CD8-positive, alpha-beta memory T cell (primary cell): Measurements from ENCODE around the gene GFOD1. TPM values are rescaled to one million over a fixed set of nuclear protein-coding genes. Genes with fewer than 3 reads are reported as not detected.
"Not testable (repeated sequence)": the region's sequence is repeated elsewhere in the genome, so short reads cannot be mapped to it uniquely, and the experiment has no call there.

Experiments used
- CTCF ChIA-PET: fragments of 350-600 bp; sonication (Branson Sonifier 250); formaldehyde crosslinking; loops from one replicate; lab custom pipeline; 2021; ENCODE audit warnings: antibody characterized with exemption; lab: Charles Lee
- POLR2A ChIA-PET: fragments of 350-600 bp; sonication (Branson Sonifier 250); formaldehyde crosslinking; loops from one replicate; lab custom pipeline; 2021; ENCODE audit warnings: antibody characterized with exemption; lab: Charles Lee
- DNase-seq, 5 donors: peaks; one replicate each; pipeline versions ENCODE4 v3.0.0 to v3.0.0-alpha.2; 2020 to 2022; ENCODE audit warnings: mixed read lengths in 1 of 5
- H3K27ac ChIP-seq: one replicate; pipeline ENCODE4 v1.7.0; 2013; ENCODE audit warnings: low read depth, mild to moderate bottlenecking, low read length, moderate library complexity
- H3K27me3 ChIP-seq: 2 replicates; pipeline ENCODE4 v1.7.0; 2013; ENCODE audit warnings: low read length, mild to moderate bottlenecking; ENCODE audit not compliant: insufficient read depth, poor library complexity, severe bottlenecking
- H3K36me3 ChIP-seq: 2 replicates; pipeline ENCODE4 v1.7.0; 2013; ENCODE audit warnings: mild to moderate bottlenecking, low read length, moderate library complexity; ENCODE audit not compliant: insufficient read depth
- H3K4me1 ChIP-seq: 2 replicates; pipeline ENCODE4 v1.7.0; 2013; ENCODE audit warnings: mild to moderate bottlenecking, low read length, moderate library complexity; ENCODE audit not compliant: insufficient read depth
- H3K4me3 ChIP-seq: 2 replicates; pipeline ENCODE4 v1.7.0; 2013; ENCODE audit warnings: mild to moderate bottlenecking, low read length
- H3K9me3 ChIP-seq: 2 replicates; pipeline ENCODE4 v1.7.0; 2013; ENCODE audit warnings: mild to moderate bottlenecking, low read length
- H3K27ac Mint-ChIP-seq, 8 donors: one replicate each; pipeline ENCODE4 v1.8.0; 2020 to 2021; ENCODE audit warnings: mixed read lengths in 8 of 8, mild to moderate bottlenecking in 6 of 8, inconsistent platforms in 3 of 8, moderate library complexity in 3 of 8
- H3K27me3 Mint-ChIP-seq, 2 donors: one replicate each; pipeline ENCODE4 v1.8.0; 2020 to 2021; ENCODE audit warnings: mixed read lengths in 2 of 2, mild to moderate bottlenecking in 1 of 2, moderate library complexity in 1 of 2
- H3K36me3 Mint-ChIP-seq, 3 donors: one replicate each; pipeline ENCODE4 v1.8.0; 2020 to 2021; ENCODE audit warnings: mixed read lengths in 3 of 3, inconsistent platforms in 1 of 3, mild to moderate bottlenecking in 1 of 3
- H3K4me1 Mint-ChIP-seq, 3 donors: one replicate each; pipeline ENCODE4 v1.8.0; 2020 to 2021; ENCODE audit warnings: mixed read lengths in 3 of 3, inconsistent platforms in 1 of 3, mild to moderate bottlenecking in 1 of 3
- H3K4me3 Mint-ChIP-seq, 7 donors: one replicate each; pipeline ENCODE4 v1.8.0; 2020 to 2021; ENCODE audit warnings: mixed read lengths in 7 of 7, mild to moderate bottlenecking in 6 of 7, moderate library complexity in 4 of 7, inconsistent platforms in 2 of 7
- H3K9me3 Mint-ChIP-seq, 5 donors: one replicate each; pipeline ENCODE4 v1.8.0; 2020 to 2022; ENCODE audit warnings: mixed read lengths in 5 of 5, mild to moderate bottlenecking in 3 of 5, moderate library complexity in 2 of 5, inconsistent platforms in 1 of 5
- polyA plus RNA-seq: library from polyadenylated mRNA; unstranded; fragments of 300-500 nt; fragmentation: Illumina TruSeq; gene quantifications from one replicate; pipeline ENCODE4 v1.2.3, GENCODE V29; 2021
- total RNA-seq, 2 experiments: library from RNA; stranded (reverse); gene quantifications; one replicate each; pipeline ENCODE4 v1.2.3, GENCODE V29; 2021

Gene GFOD1
- total and polyA plus RNA-seq, 3 experiments from 2014 or later: 3.6 to 8.7 (median 8.2) TPM

GRCh38 chr6:13390658-13391057 lies 96.7 kb downstream of the GFOD1 start:
- ChIA-PET POLR2A (interaction anchor here (0.7 kb wide), 1 partner anchor 22 kb away, joined by 3 read pairs; no protein-coding TSS in a partner anchor), CTCF (interaction anchor here (1.1 to 1.4 kb wide), 2 partner anchors 22 to 32 kb away, joined by 3 to 4 read pairs; no protein-coding TSS in a partner anchor)
- peaks cover 7% of the 10 kb centered on the region for H3K4me1 ChIP-seq
- H3K36me3 Mint-ChIP-seq: peaks cover 0 to 14% (median 0%) of the 10 kb centered on the region in 3 donors
- H3K4me3 ChIP-seq: no peak overlapping the region
- H3K9me3 ChIP-seq: no peaks in the 10 kb centered on the region
- H3K4me1 Mint-ChIP-seq: peaks cover 9 to 13% (median 11%) of the 10 kb centered on the region in 3 donors
- H3K27ac ChIP-seq: no peak overlapping the region
- H3K36me3 ChIP-seq: no peaks in the 10 kb centered on the region
- no peaks in the 10 kb centered on the region for H3K27me3 ChIP-seq
- H3K27me3 Mint-ChIP-seq: no peaks in the 10 kb centered on the region
- peak overlapping the region; percentile 46 to 97 (median 82) for H3K27ac Mint-ChIP-seq
- peak overlapping the region in 5 of 7 donors; percentile 3 to 72 (median 29) for H3K4me3 Mint-ChIP-seq
- no peak for DNase-seq
- H3K9me3 Mint-ChIP-seq: peaks cover 0 to 7% (median 0%) of the 10 kb centered on the region in 5 donors

- H3K36me3 ChIP-seq, H3K27me3 ChIP-seq, POLR2A ChIA-PET, CTCF ChIA-PET, H3K4me3 ChIP-seq, H3K4me3 Mint-ChIP-seq, H3K4me1 ChIP-seq, H3K9me3 Mint-ChIP-seq, H3K27ac ChIP-seq, H3K27me3 Mint-ChIP-seq, H3K9me3 ChIP-seq, DNase-seq: not testable (repeated sequence)
- Mint-ChIP-seq H3K36me3 (peaks cover 0 to 14% (median 0%) of the 10 kb centered on the region in 3 donors), H3K27ac (peak overlapping the region in 3 of 8 donors; percentile 8 to 12 (median 10)), H3K4me1 (peaks cover 12 to 24% (median 20%) of the 10 kb centered on the region in 3 donors)
Observed at GRCh38 chr6:13389237-13389636, 98.2 kb downstream of the GFOD1 start.

DNA sequence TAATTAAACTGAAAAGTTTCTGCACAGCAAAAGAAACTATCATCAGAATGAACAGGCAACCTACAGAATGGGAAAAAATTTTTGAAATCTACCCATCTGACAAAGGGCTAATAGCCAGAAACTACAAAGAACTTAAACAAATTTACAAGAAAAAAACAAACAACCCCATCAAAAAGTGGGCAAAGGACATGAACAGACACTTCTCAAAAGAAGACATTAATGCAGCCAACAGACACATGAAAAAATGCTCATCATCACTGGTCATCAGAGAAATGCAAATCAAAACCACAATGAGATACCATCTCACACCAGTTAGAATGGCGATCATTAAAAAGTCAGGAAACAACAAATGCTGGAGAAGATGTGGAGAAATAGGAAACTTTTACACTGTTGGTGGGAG lies 98.6 kb downstream of the GFOD1 start:
- H3K27ac ChIP-seq, H3K27me3 ChIP-seq, DNase-seq, H3K4me3 ChIP-seq, H3K27me3 Mint-ChIP-seq, H3K9me3 ChIP-seq, H3K4me3 Mint-ChIP-seq, H3K9me3 Mint-ChIP-seq, POLR2A ChIA-PET, CTCF ChIA-PET, H3K4me1 ChIP-seq, H3K36me3 ChIP-seq, H3K27ac Mint-ChIP-seq: not testable (repeated sequence)
- H3K4me1 Mint-ChIP-seq: peaks cover 15 to 27% (median 22%) of the 10 kb centered on the region in 3 donors
- peaks cover 0 to 14% (median 0%) of the 10 kb centered on the region in 3 donors for H3K36me3 Mint-ChIP-seq

- CTCF ChIA-PET: interaction anchor here (0.6 to 1.6 kb wide), 4 partner anchors 8 to 682 kb away, joined by 3 to 4 read pairs (median 4); no protein-coding TSS in a partner anchor
- POLR2A ChIA-PET: no interaction called here
- peaks cover 0 to 7% (median 0%) of the 10 kb centered on the region in 5 donors for H3K9me3 Mint-ChIP-seq
- DNase-seq: no peak
- peak overlapping the region in 1 of 7 donors; percentile 33 for H3K4me3 Mint-ChIP-seq
- Histone ChIP-seq H3K4me3 (no peak overlapping the region), H3K36me3 (no peaks in the 10 kb centered on the region), H3K27me3 (no peaks in the 10 kb centered on the region), H3K9me3 (no peaks in the 10 kb centered on the region), H3K4me1 (peaks cover 6% of the 10 kb centered on the region), H3K27ac (no peak overlapping the region)
- H3K27ac Mint-ChIP-seq: peak overlapping the region in 3 of 8 donors; percentile 54 to 71 (median 70)
- H3K27me3 Mint-ChIP-seq: no peaks in the 10 kb centered on the region
- H3K4me1 Mint-ChIP-seq: peaks cover 21 to 41% (median 37%) of the 10 kb centered on the region in 3 donors
- H3K36me3 Mint-ChIP-seq: peaks cover 0 to 13% (median 2%) of the 10 kb centered on the region in 3 donors
Observed at GRCh38 chr6:13384966-13385365, 102.4 kb downstream of the GFOD1 start.

DNA sequence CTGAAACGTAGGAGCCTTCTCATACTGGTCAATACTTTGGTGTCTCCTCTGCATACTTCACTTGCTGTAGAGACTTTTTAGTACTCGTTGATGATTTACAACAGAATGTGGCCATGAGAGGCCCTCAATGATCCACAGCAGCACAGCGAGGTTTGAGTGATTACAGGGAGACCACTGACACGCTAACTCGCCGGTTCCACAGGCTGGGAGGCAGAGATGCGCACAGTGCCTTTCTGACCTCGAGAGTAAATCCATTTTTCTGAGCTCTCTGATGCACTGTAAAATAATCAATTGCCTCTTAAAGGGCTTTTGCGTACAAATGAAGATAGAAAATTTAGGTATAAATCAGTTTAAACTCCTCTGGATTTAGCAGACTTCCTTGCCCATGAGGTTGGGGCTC lies 102.9 kb downstream of the GFOD1 start:
- POLR2A ChIA-PET: interaction anchor here (0.9 to 1.5 kb wide), 2 partner anchors 10 to 51 kb away, joined by 3 read pairs; no protein-coding TSS in a partner anchor

DNA sequence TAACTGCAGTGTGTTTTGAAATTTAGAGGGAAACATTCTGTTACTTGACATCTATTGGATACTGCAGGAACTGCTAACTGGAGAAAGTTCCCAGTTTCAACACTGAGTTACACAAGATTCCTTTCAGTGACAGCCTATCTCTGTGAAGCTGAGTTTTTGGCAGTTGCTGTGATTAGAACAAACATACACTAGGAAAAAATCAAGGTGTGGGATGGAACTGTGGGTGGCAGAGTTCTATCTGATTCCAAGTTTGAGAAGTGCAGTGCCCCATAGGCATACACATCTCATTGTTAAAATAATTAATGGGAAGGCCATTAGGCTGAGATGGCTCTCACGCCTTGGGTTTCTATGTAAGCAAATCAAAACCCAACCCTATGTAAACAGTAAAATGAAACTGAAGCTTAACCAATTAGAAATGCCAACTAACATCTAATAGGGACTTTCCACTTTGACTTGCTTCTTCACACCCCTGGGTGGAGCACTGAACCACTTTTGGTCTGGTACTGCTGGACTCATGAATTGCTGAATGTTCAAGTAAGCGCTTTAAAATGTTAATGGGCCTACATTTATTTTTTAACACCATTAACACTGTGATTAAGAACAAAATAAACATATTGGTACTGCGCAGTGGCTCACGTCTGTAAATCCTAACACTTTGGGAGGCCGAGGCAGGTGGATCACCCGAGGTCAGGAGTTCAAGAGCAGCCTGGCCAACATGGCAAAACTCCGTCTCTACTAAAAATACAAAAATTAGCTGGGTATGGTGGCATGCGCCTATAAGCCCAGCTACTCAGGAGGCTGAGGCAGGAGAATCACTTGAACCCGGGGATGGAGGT lies 103.9 kb downstream of the GFOD1 start:
- no peaks in the 10 kb centered on the region for H3K9me3 ChIP-seq
- Mint-ChIP-seq H3K36me3 (peaks cover 0 to 2% (median 0%) of the 10 kb centered on the region in 3 donors), H3K27me3 (no peaks in the 10 kb centered on the region), H3K27ac (peak overlapping the region; percentile 52 to 92 (median 81)), H3K4me1 (peaks cover 16 to 41% (median 40%) of the 10 kb centered on the region in 3 donors), H3K4me3 (peak overlapping the region in 4 of 7 donors; percentile 5 to 45 (median 30)), H3K9me3 (peaks cover 0 to 2% (median 0%) of the 10 kb centered on the region in 5 donors)
- no peak overlapping the region for H3K27ac ChIP-seq
- no peak overlapping the region for H3K4me3 ChIP-seq
- CTCF ChIA-PET: interaction anchor here (0.6 to 1.6 kb wide), 10 partner anchors 9 to 191 kb away, joined by 3 to 7 read pairs (median 4); partner anchors contain the start of gene SIRT5
- H3K36me3 ChIP-seq: no peaks in the 10 kb centered on the region
- DNase-seq: peak in 3 of 5 donors; percentile 17 to 62 (median 52)
- H3K27me3 ChIP-seq: no peaks in the 10 kb centered on the region
- POLR2A ChIA-PET: interaction anchor here (0.6 to 1.5 kb wide), 5 partner anchors 9 to 324 kb away, joined by 3 to 7 read pairs (median 4); partner anchors contain the start of genes NOL7 and SIRT5
- H3K4me1 ChIP-seq: peaks cover 6% of the 10 kb centered on the region

More for the DNA sequence above, 102.9 kb downstream of the GFOD1 start:
- Mint-ChIP-seq H3K4me3 (peak overlapping the region in 1 of 7 donors; percentile 33), H3K9me3 (peaks cover 0 to 4% (median 0%) of the 10 kb centered on the region in 5 donors), H3K27me3 (no peaks in the 10 kb centered on the region), H3K27ac (peak overlapping the region in 2 of 8 donors; percentile 63 to 92), H3K36me3 (peaks cover 0 to 8% (median 2%) of the 10 kb centered on the region in 3 donors), H3K4me1 (peaks cover 16 to 41% (median 34%) of the 10 kb centered on the region in 3 donors)
- Histone ChIP-seq H3K4me3 (no peak overlapping the region), H3K27ac (no peak overlapping the region), H3K4me1 (peaks cover 6% of the 10 kb centered on the region), H3K27me3 (no peaks in the 10 kb centered on the region), H3K36me3 (no peaks in the 10 kb centered on the region), H3K9me3 (no peaks in the 10 kb centered on the region)
- no peak for DNase-seq
- CTCF ChIA-PET: interaction anchor here (0.6 to 1.6 kb wide), 8 partner anchors 8 to 683 kb away, joined by 3 to 7 read pairs (median 4); partner anchors contain the start of gene SIRT5

GRCh38 chr6:13380761-13381160 lies 106.6 kb downstream of the GFOD1 start:
- Histone ChIP-seq H3K4me3 (no peak overlapping the region), H3K9me3 (no peaks in the 10 kb centered on the region), H3K27me3 (no peaks in the 10 kb centered on the region), H3K4me1 (peaks cover 7% of the 10 kb centered on the region), H3K27ac (no peak overlapping the region), H3K36me3 (no peaks in the 10 kb centered on the region)
- no peak overlapping the region for H3K4me3 Mint-ChIP-seq
- H3K27me3 Mint-ChIP-seq: no peaks in the 10 kb centered on the region
- DNase-seq: no peak
- H3K9me3 Mint-ChIP-seq: no peaks in the 10 kb centered on the region
- ChIA-PET CTCF (interaction anchor here (1.0 to 1.6 kb wide), 6 partner anchors 26 to 235 kb away, joined by 3 to 4 read pairs (median 3); partner anchors contain the start of gene NOL7), POLR2A (no interaction called here)
- peaks cover 0 to 2% (median 0%) of the 10 kb centered on the region in 3 donors for H3K36me3 Mint-ChIP-seq
- peaks cover 21 to 58% (median 46%) of the 10 kb centered on the region in 3 donors for H3K4me1 Mint-ChIP-seq
- H3K27ac Mint-ChIP-seq: peak overlapping the region in 4 of 8 donors; percentile 17 to 38 (median 17)
